Stimulated activated naive CD4-positive, alpha-beta T cell treated with Interleukin-2 at 50 U/mL for 16 hours (primary cell): Measurements from ENCODE around the gene DEPDC7.
A peak's percentile ranks its signal among the peaks of the same experiment; 100 is the strongest.

Experiments used
- DNase-seq: peaks from one replicate; lab custom pipeline; 2025; lab: John Stamatoyannopoulos, UW

The DEPDC7 gene

GRCh38 chr11:33062137-33062536 lies 46.5 kb downstream of the DEPDC7 start:
- DNase-seq: no peak

GRCh38 chr11:33063326-33063881 lies 47.7 kb downstream of the DEPDC7 start:
- no peak for DNase-seq

GRCh38 chr11:33064033-33064825 lies 48.6 kb downstream of the DEPDC7 start:
- no peak for DNase-seq

GRCh38 chr11:33064866-33065265 lies 49.2 kb downstream of the DEPDC7 start:
- DNase-seq: no peak

- peak; percentile 66 for DNase-seq
These were observed 49.9 kb downstream of the DEPDC7 start for GRCh38 chr11:33065445-33066178.

- DNase-seq: no peak
These were observed 51.6 kb downstream of the DEPDC7 start for GRCh38 chr11:33067294-33067693.

- DNase-seq: no peak
These were observed 53.1 kb downstream of the DEPDC7 start for GRCh38 chr11:33068611-33069340.

GRCh38 chr11:33072465-33072864 lies 56.8 kb downstream of the DEPDC7 start:
- DNase-seq: no peak
